HL-60 (cell line): Measurements from ENCODE around the gene MOB2.

Experiments used
- DNase-seq, 2 experiments: peaks; one replicate each; pipeline ENCODE4 v3.0.0-alpha.2; 2010 to 2020; ENCODE audit warnings: low read depth in 1 of 2, low spot score in 1 of 2
- H3K27ac ChIP-seq: fragments of 250-450 bp; sonication (Bioruptor Pico); replicated peaks from 2 replicates; pipeline ENCODE4 v1.5.1; 2020; ENCODE audit warnings: mild to moderate bottlenecking, moderate library complexity
- H3K27me3 ChIP-seq: fragments of 250-450 bp; sonication (Bioruptor Pico); 2 replicates; pipeline ENCODE4 v1.5.1; 2021; ENCODE audit warnings: mild to moderate bottlenecking, moderate library complexity; ENCODE audit not compliant: insufficient read depth, poor library complexity, severe bottlenecking
- H3K4me3 ChIP-seq: replicated peaks from 2 replicates; pipeline ENCODE4 v1.5.1; 2011; ENCODE audit warnings: mild to moderate bottlenecking, control low read depth, low read length; ENCODE audit not compliant: insufficient read depth
- GABPA ChIP-seq: IDR thresholded peaks from 2 replicates; pipeline ENCODE4 v1.6.1; 2012; ENCODE audit warnings: low read depth
- POLR2AphosphoS5 ChIP-seq: IDR thresholded peaks from 2 replicates; pipeline ENCODE4 v1.6.1; 2012; ENCODE audit warnings: low read depth
- SPI1 ChIP-seq: IDR thresholded peaks from 2 replicates; pipeline ENCODE4 v1.6.1; 2012; ENCODE audit warnings: low read depth, mild to moderate bottlenecking, borderline replicate concordance
- TF ChIP-seq, protein P1 (sequence below): IDR thresholded peaks from one replicate; pipeline ENCODE4 v1.5.1; 2011; ENCODE audit warnings: low read length, control low read depth, inconsistent platforms; ENCODE audit not compliant: insufficient read depth
- TF ChIP-seq, protein P2 (sequence below): IDR thresholded peaks from 2 replicates; pipeline ENCODE4 v1.6.1; 2012; ENCODE audit warnings: low read depth; ENCODE audit not compliant: insufficient replicate concordance

Gene MOB2

GRCh38 chr11:1457856-1458255 is 28.7 kb downstream of the MOB2 start:
- TF ChIP-seq, protein P1, sequence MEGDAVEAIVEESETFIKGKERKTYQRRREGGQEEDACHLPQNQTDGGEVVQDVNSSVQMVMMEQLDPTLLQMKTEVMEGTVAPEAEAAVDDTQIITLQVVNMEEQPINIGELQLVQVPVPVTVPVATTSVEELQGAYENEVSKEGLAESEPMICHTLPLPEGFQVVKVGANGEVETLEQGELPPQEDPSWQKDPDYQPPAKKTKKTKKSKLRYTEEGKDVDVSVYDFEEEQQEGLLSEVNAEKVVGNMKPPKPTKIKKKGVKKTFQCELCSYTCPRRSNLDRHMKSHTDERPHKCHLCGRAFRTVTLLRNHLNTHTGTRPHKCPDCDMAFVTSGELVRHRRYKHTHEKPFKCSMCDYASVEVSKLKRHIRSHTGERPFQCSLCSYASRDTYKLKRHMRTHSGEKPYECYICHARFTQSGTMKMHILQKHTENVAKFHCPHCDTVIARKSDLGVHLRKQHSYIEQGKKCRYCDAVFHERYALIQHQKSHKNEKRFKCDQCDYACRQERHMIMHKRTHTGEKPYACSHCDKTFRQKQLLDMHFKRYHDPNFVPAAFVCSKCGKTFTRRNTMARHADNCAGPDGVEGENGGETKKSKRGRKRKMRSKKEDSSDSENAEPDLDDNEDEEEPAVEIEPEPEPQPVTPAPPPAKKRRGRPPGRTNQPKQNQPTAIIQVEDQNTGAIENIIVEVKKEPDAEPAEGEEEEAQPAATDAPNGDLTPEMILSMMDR, result no peak
- no peak for TF ChIP-seq POLR2AphosphoS5
- no peak for TF ChIP-seq SPI1
- TF ChIP-seq, protein P2, sequence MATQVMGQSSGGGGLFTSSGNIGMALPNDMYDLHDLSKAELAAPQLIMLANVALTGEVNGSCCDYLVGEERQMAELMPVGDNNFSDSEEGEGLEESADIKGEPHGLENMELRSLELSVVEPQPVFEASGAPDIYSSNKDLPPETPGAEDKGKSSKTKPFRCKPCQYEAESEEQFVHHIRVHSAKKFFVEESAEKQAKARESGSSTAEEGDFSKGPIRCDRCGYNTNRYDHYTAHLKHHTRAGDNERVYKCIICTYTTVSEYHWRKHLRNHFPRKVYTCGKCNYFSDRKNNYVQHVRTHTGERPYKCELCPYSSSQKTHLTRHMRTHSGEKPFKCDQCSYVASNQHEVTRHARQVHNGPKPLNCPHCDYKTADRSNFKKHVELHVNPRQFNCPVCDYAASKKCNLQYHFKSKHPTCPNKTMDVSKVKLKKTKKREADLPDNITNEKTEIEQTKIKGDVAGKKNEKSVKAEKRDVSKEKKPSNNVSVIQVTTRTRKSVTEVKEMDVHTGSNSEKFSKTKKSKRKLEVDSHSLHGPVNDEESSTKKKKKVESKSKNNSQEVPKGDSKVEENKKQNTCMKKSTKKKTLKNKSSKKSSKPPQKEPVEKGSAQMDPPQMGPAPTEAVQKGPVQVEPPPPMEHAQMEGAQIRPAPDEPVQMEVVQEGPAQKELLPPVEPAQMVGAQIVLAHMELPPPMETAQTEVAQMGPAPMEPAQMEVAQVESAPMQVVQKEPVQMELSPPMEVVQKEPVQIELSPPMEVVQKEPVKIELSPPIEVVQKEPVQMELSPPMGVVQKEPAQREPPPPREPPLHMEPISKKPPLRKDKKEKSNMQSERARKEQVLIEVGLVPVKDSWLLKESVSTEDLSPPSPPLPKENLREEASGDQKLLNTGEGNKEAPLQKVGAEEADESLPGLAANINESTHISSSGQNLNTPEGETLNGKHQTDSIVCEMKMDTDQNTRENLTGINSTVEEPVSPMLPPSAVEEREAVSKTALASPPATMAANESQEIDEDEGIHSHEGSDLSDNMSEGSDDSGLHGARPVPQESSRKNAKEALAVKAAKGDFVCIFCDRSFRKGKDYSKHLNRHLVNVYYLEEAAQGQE, result no peak
- TF ChIP-seq GABPA, result no peak
- no peak overlapping the region for H3K27ac ChIP-seq
- no peak for DNase-seq
- no peak overlapping the region for H3K4me3 ChIP-seq
- no peaks in the 10 kb centered on the region for H3K27me3 ChIP-seq

GRCh38 chr11:1457326-1457680 is 29.3 kb downstream of the MOB2 start:
- DNase-seq, result no peak
- H3K27me3 ChIP-seq, result no peaks in the 10 kb centered on the region
- no peak overlapping the region for H3K27ac ChIP-seq
- TF ChIP-seq, protein P2, result no peak
- no peak for TF ChIP-seq SPI1
- TF ChIP-seq, protein P1, result no peak
- TF ChIP-seq GABPA, result no peak
- TF ChIP-seq POLR2AphosphoS5, result no peak
- H3K4me3 ChIP-seq, result no peak overlapping the region

DNA sequence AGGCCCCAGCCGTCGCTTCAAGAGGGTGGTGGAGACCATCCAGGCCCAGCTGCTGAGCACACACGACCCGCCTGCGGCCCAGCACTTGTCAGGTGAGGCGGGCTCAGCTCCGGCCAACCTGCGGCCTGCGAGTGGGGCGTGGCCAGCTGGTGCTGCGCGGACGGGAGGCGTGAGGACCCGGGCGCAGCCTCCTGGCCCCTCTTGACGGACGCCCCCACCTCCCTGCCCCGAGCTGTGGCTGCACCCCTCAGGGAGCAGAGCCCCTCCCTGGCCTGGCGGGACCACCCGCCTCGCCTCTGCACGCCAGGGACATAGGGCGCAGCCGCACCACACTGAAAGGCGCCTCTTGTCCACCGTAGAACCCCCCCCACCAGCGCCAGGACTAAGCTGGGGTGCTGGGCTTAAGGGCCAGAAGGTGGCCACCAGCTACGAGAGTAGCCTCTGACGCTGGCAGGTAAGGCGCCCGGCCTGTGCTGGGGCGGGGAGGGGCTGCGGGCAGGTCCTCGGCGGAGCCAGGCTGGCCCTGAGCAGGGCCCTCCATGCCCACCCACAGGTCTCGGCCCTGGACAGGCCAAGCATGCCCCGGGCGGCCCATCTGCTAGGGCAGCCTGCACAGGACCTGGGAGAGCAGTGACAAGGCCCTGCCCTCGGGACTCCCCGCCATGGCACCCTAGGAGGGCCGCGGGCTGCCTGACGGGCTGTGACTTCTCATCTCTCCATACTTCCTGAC is 29.8 kb downstream of the MOB2 start:
- DNase-seq, result no peak
- Histone ChIP-seq H3K4me3 (no peak overlapping the region), H3K27ac (no peak overlapping the region), H3K27me3 (no peaks in the 10 kb centered on the region)
- no peak for TF ChIP-seq SPI1
- no peak for TF ChIP-seq GABPA
- no peak for TF ChIP-seq POLR2AphosphoS5

- DNase-seq, result no peak
- Histone ChIP-seq H3K27me3 (no peaks in the 10 kb centered on the region), H3K4me3 (no peak overlapping the region), H3K27ac (no peak overlapping the region)
- TF ChIP-seq, protein P2, result no peak
- no peak for TF ChIP-seq GABPA
- TF ChIP-seq POLR2AphosphoS5, result no peak
- TF ChIP-seq SPI1, result no peak
- TF ChIP-seq, protein P1, result no peak
These were observed 30.4 kb downstream of the MOB2 start for GRCh38 chr11:1456176-1456575.
